ENCODE results near the gene EIPR1.
A peak's percentile ranks its signal among the peaks of the same experiment; 100 is the strongest.
"Not testable (repeated sequence)": the region's sequence is repeated elsewhere in the genome, so short reads cannot be mapped to it uniquely, and the experiment has no call there.

Gene EIPR1

GRCh38 chr2:3203497-3204019 lies 174.1 kb downstream of the EIPR1 start:
- ATAC-seq (no peak), DNase-seq (no peak)
- no peaks in the 10 kb centered on the region for H3K27me3 Mint-ChIP-seq
- no peak overlapping the region for H3K4me3 Mint-ChIP-seq
- peaks cover 11% of the 10 kb centered on the region for H3K36me3 Mint-ChIP-seq (ENCODE audit: low read depth)
- no peaks in the 10 kb centered on the region for H3K9me3 Mint-ChIP-seq
- H3K4me1 Mint-ChIP-seq = peaks cover 12% of the 10 kb centered on the region
- no peak overlapping the region for H3K27ac Mint-ChIP-seq

- Mint-ChIP-seq H3K27ac (no peak overlapping the region), H3K9me3 (no peaks in the 10 kb centered on the region)
These were observed 174.7 kb downstream of the EIPR1 start for GRCh38 chr2:3202926-3203325.

GRCh38 chr2:3201281-3201680 lies 176.3 kb downstream of the EIPR1 start:
- DNase-seq (no peak), ATAC-seq (no peak)
- Mint-ChIP-seq H3K4me3 (no peak overlapping the region), H3K36me3 (ENCODE audit: low read depth) (peaks cover 11% of the 10 kb centered on the region), H3K27me3 (no peaks in the 10 kb centered on the region), H3K9me3 (no peaks in the 10 kb centered on the region), H3K4me1 (peaks cover 14% of the 10 kb centered on the region), H3K27ac (no peak overlapping the region)

More at GRCh38 chr2:3202926-3203325, 174.7 kb downstream of the EIPR1 start:
- no peak for ATAC-seq
- DNase-seq = no peak
- no peaks in the 10 kb centered on the region for H3K27me3 Mint-ChIP-seq
- H3K4me1 Mint-ChIP-seq = peaks cover 12% of the 10 kb centered on the region
- H3K4me3 Mint-ChIP-seq = no peak overlapping the region
- H3K36me3 Mint-ChIP-seq (ENCODE audit: low read depth) = peaks cover 11% of the 10 kb centered on the region

- ATAC-seq (no peak), DNase-seq (no peak)
- Mint-ChIP-seq H3K9me3 (no peaks in the 10 kb centered on the region), H3K4me1 (peaks cover 13% of the 10 kb centered on the region), H3K27me3 (no peaks in the 10 kb centered on the region), H3K36me3 (ENCODE audit: low read depth) (peaks cover 10% of the 10 kb centered on the region), H3K4me3 (no peak overlapping the region), H3K27ac (no peak overlapping the region)
These were observed 177.1 kb downstream of the EIPR1 start for GRCh38 chr2:3200420-3200939.

- H3K4me1 Mint-ChIP-seq = peaks cover 11% of the 10 kb centered on the region
- no peak overlapping the region for H3K27ac Mint-ChIP-seq
- no peaks in the 10 kb centered on the region for H3K9me3 Mint-ChIP-seq
- H3K27me3 Mint-ChIP-seq = no peaks in the 10 kb centered on the region
- DNase-seq = no peak
- peaks cover 9% of the 10 kb centered on the region for H3K36me3 Mint-ChIP-seq (ENCODE audit: low read depth)
- no peak overlapping the region for H3K4me3 Mint-ChIP-seq
- no peak for ATAC-seq
These were observed 177.8 kb downstream of the EIPR1 start for GRCh38 chr2:3199627-3200345.

- H3K27ac Mint-ChIP-seq; DNase-seq; H3K9me3 Mint-ChIP-seq; H3K36me3 Mint-ChIP-seq (ENCODE audit: low read depth); ATAC-seq; H3K27me3 Mint-ChIP-seq; H3K4me3 Mint-ChIP-seq: not testable (repeated sequence)
- peaks cover 11% of the 10 kb centered on the region for H3K4me1 Mint-ChIP-seq
These were observed 178.9 kb downstream of the EIPR1 start for GRCh38 chr2:3198671-3199192.

- Mint-ChIP-seq H3K36me3 (ENCODE audit: low read depth) (peaks cover 8% of the 10 kb centered on the region), H3K27ac (no peak overlapping the region), H3K4me3 (no peak overlapping the region), H3K9me3 (no peaks in the 10 kb centered on the region), H3K4me1 (peaks cover 11% of the 10 kb centered on the region), H3K27me3 (no peaks in the 10 kb centered on the region)
- DNase-seq = no peak
- peak; percentile 25 for ATAC-seq
These were observed 179.5 kb downstream of the EIPR1 start for GRCh38 chr2:3198119-3198518.

- Mint-ChIP-seq H3K27me3 (no peaks in the 10 kb centered on the region), H3K4me3 (no peak overlapping the region), H3K4me1 (peaks cover 7% of the 10 kb centered on the region), H3K9me3 (no peaks in the 10 kb centered on the region), H3K27ac (no peak overlapping the region), H3K36me3 (ENCODE audit: low read depth) (peaks cover 9% of the 10 kb centered on the region)
- ATAC-seq = no peak
- no peak for DNase-seq
These were observed 180.3 kb downstream of the EIPR1 start for GRCh38 chr2:3197308-3197707.

- Mint-ChIP-seq H3K27me3 (no peaks in the 10 kb centered on the region), H3K27ac (no peak overlapping the region), H3K36me3 (ENCODE audit: low read depth) (peaks cover 10% of the 10 kb centered on the region), H3K9me3 (no peaks in the 10 kb centered on the region), H3K4me3 (no peak overlapping the region), H3K4me1 (peaks cover 4% of the 10 kb centered on the region)
- ATAC-seq (no peak), DNase-seq (no peak)
These were observed 180.9 kb downstream of the EIPR1 start for GRCh38 chr2:3196716-3197115.

- no peaks in the 10 kb centered on the region for H3K9me3 Mint-ChIP-seq
- peaks cover 12% of the 10 kb centered on the region for H3K36me3 Mint-ChIP-seq (ENCODE audit: low read depth)
- H3K4me1 Mint-ChIP-seq = peaks cover 3% of the 10 kb centered on the region
- DNase-seq (no peak), ATAC-seq (no peak)
- no peak overlapping the region for H3K4me3 Mint-ChIP-seq
- H3K27me3 Mint-ChIP-seq = no peaks in the 10 kb centered on the region
- H3K27ac Mint-ChIP-seq = no peak overlapping the region
These were observed 181.8 kb downstream of the EIPR1 start for GRCh38 chr2:3195641-3196476.

- Mint-ChIP-seq H3K4me3 (no peak overlapping the region), H3K27ac (no peak overlapping the region), H3K9me3 (no peaks in the 10 kb centered on the region), H3K27me3 (no peaks in the 10 kb centered on the region), H3K4me1 (peaks cover 3% of the 10 kb centered on the region), H3K36me3 (ENCODE audit: low read depth) (peaks cover 13% of the 10 kb centered on the region)
- no peak for DNase-seq
- ATAC-seq = no peak
These were observed 182.8 kb downstream of the EIPR1 start for GRCh38 chr2:3194828-3195227.

GRCh38 chr2:3193443-3194330 lies 183.9 kb downstream of the EIPR1 start:
- Mint-ChIP-seq H3K27ac (no peak overlapping the region), H3K27me3 (no peaks in the 10 kb centered on the region), H3K36me3 (ENCODE audit: low read depth) (peaks cover 18% of the 10 kb centered on the region), H3K4me3 (no peak overlapping the region), H3K4me1 (peaks cover 3% of the 10 kb centered on the region), H3K9me3 (no peaks in the 10 kb centered on the region)
- DNase-seq (no peak), ATAC-seq (no peak)

- H3K4me1 Mint-ChIP-seq = peaks cover 3% of the 10 kb centered on the region
These were observed 184.7 kb downstream of the EIPR1 start for GRCh38 chr2:3192920-3193319.

GRCh38 chr2:3192281-3192818 lies 185.3 kb downstream of the EIPR1 start:
- Mint-ChIP-seq H3K4me1 (peaks cover 3% of the 10 kb centered on the region), H3K4me3 (no peak overlapping the region), H3K9me3 (no peaks in the 10 kb centered on the region), H3K36me3 (ENCODE audit: low read depth) (peaks cover 18% of the 10 kb centered on the region), H3K27ac (no peak overlapping the region), H3K27me3 (no peaks in the 10 kb centered on the region)
- DNase-seq = no peak
- ATAC-seq = no peak

More at GRCh38 chr2:3192920-3193319, 184.7 kb downstream of the EIPR1 start:
- H3K27ac Mint-ChIP-seq = no peak overlapping the region
- ATAC-seq (no peak), DNase-seq (no peak)
- H3K4me3 Mint-ChIP-seq = no peak overlapping the region
- H3K36me3 Mint-ChIP-seq (ENCODE audit: low read depth) = peaks cover 18% of the 10 kb centered on the region
- H3K27me3 Mint-ChIP-seq = no peaks in the 10 kb centered on the region
- H3K9me3 Mint-ChIP-seq = no peaks in the 10 kb centered on the region

All from activated naive CD8-positive, alpha-beta T cell treated with anti-CD3 and anti-CD28 coated beads, Interleukin-2, amount 50 U/mL, for 24 hours (primary cell).